ENCODE data around the gene OR13C3.

Gene OR13C3

DNA sequence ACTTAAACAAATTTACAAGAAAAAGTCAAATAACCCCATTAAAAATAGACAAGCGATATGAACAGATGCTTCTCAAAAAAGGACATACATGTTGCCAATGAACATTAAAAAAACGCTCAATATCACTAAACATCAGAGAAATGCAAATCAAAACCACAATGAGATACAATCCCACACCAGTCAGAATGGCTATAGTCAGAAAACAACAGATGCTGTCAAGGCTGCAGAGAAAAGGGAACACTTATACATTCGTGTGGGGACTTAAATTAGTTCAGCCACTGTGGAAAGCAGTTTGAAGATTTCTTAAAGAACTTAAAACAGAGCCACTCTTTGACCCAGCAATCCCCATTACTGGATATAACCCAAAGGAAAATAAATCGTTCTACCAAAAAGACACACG lies 21.8 kb downstream of the OR13C3 start:
- TF ChIP-seq, protein P1, sequence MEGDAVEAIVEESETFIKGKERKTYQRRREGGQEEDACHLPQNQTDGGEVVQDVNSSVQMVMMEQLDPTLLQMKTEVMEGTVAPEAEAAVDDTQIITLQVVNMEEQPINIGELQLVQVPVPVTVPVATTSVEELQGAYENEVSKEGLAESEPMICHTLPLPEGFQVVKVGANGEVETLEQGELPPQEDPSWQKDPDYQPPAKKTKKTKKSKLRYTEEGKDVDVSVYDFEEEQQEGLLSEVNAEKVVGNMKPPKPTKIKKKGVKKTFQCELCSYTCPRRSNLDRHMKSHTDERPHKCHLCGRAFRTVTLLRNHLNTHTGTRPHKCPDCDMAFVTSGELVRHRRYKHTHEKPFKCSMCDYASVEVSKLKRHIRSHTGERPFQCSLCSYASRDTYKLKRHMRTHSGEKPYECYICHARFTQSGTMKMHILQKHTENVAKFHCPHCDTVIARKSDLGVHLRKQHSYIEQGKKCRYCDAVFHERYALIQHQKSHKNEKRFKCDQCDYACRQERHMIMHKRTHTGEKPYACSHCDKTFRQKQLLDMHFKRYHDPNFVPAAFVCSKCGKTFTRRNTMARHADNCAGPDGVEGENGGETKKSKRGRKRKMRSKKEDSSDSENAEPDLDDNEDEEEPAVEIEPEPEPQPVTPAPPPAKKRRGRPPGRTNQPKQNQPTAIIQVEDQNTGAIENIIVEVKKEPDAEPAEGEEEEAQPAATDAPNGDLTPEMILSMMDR (IDR thresholded peaks at IDR 0.05; ENCODE audit: extremely low read depth, insufficient read depth, missing control alignments): no peak
- no peak for DNase-seq (ENCODE audit: low spot score)
- in situ Hi-C loops (cut with MboI; ENCODE audit: low pct_unique_long_range_greater_than_20kb, low sequenced_read_pairs, unreplicated experiment): no loop called here

DNA sequence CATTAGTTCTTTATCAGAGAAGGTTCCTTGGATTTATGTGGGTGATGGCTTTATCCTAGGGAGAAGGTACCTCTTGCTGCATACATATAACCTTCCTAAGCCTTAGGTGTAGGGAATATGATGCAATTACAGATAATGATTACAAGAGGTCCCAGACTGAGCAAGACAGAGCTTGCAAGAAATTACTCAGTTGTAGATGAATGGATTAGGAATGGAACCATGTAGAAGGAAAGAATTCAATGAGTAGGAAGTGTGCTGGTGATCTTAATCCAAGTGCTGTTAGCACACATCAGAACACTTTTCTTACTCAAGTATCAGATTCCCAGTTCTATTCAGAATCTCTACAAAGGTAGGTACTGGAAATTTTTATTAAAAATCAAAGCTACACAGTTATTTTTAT lies 30.1 kb downstream of the OR13C3 start:
- in situ Hi-C loops (cut with MboI; ENCODE audit: low pct_unique_long_range_greater_than_20kb, low sequenced_read_pairs, unreplicated experiment): no loop called here
- TF ChIP-seq, protein P1 (IDR thresholded peaks at IDR 0.05; ENCODE audit: extremely low read depth, insufficient read depth, missing control alignments): no peak
- DNase-seq (ENCODE audit: low spot score): no peak

DNA sequence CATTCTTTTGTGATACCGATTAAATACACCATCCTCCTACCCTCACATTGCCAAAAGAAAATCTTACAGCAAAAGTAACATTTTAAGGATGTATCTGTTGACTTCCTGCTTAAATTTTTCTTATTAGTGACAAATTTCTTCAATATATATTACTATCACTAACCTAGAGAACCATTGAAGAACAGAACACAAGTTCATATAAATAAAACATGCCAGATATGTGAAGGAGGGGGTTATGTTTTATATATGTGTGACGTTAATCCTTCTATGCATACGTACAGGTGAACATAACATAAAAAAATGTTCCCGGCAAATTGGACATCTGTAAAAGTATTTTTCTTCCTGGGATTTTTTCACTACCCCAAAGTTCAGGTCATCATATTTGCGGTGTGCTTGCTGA lies 32.7 kb downstream of the OR13C3 start, which contains the start of gene OR13F1:
Gene OR13F1 (plus strand): TSS at position 301 of the 400 bp plus-strand sequence. CDS start 0 bp downstream, at position 301.
- in situ Hi-C loops (cut with MboI; ENCODE audit: low pct_unique_long_range_greater_than_20kb, low sequenced_read_pairs, unreplicated experiment): no loop called here
- DNase-seq (ENCODE audit: low spot score): no peak
- TF ChIP-seq, protein P1 (IDR thresholded peaks at IDR 0.05; ENCODE audit: extremely low read depth, insufficient read depth, missing control alignments): no peak

DNA sequence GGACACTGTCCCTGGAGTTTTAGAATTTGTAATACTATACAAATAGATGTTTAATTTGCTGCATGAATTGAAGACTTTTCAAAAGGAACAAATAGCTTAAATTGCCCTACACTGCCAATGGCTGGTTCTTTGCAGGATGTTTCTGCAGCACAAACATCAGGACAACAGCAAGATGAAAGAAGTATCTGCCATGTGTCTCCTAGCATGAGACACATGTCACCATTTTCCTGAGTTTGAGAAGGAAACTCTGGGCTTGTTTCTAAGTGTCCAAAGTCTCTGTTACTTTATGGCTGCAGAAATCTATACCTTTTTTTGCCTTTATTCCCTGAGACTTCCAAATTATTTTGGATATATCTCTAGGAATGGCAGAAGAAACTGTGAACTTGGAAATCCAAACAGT lies 33.2 kb downstream of the OR13C3 start:
- TF ChIP-seq, protein P1 (IDR thresholded peaks at IDR 0.05; ENCODE audit: extremely low read depth, insufficient read depth, missing control alignments): no peak
- no peak for DNase-seq (ENCODE audit: low spot score)
- in situ Hi-C loops (cut with MboI; ENCODE audit: low pct_unique_long_range_greater_than_20kb, low sequenced_read_pairs, unreplicated experiment): no loop called here

DNA sequence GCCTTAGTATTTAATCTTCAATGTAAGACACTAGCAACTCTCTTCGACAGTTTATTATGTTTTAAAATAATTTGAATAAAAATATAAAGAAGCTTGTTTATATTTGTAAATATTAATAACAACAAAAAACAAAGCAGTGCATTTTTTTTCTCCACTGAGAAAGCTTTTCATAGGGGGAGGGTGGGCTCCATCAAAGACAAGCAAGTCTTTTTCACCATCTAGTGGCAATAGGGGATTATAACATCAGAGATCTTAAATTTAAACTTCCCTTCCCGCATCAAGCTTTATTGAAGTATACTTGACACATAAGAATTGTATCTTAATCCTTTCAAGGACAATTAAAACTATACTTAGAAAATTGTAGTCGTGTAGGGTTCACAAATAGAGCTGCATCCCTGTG lies 41.8 kb downstream of the OR13C3 start:
- TF ChIP-seq, protein P1 (IDR thresholded peaks at IDR 0.05; ENCODE audit: extremely low read depth, insufficient read depth, missing control alignments): no peak
- in situ Hi-C loops (cut with MboI; ENCODE audit: low pct_unique_long_range_greater_than_20kb, low sequenced_read_pairs, unreplicated experiment): no loop called here
- DNase-seq (ENCODE audit: low spot score): no peak

All from GM13977 (cell line).